GM21825 (cell line): ENCODE measurements around the gene CNNM3.

Experiments
- ATAC-seq: cut with Tn5 transposase; IDR thresholded peaks from one replicate; pipeline ENCODE4 v1.9.1; 2021; ENCODE audit warnings: mild to moderate bottlenecking, moderate library complexity; ENCODE audit not compliant: unreplicated experiment

Gene CNNM3

GRCh38 chr2:96874198-96874831 is 58.2 kb downstream of the CNNM3 start:
- peak; percentile 49 for ATAC-seq

GRCh38 chr2:96875498-96876268 is 59.6 kb downstream of the CNNM3 start:
- no peak for ATAC-seq

- ATAC-seq: no peak
These were observed 60.4 kb downstream of the CNNM3 start for GRCh38 chr2:96876269-96877041.

GRCh38 chr2:96877042-96877451 is 61.0 kb downstream of the CNNM3 start:
- ATAC-seq: no peak

- no peak for ATAC-seq
These were observed 61.6 kb downstream of the CNNM3 start for GRCh38 chr2:96877631-96878092.

GRCh38 chr2:96878171-96878570 is 62.1 kb downstream of the CNNM3 start:
- no peak for ATAC-seq

GRCh38 chr2:96878796-96879544 is 62.9 kb downstream of the CNNM3 start:
- no peak for ATAC-seq

GRCh38 chr2:96879545-96880040 is 63.5 kb downstream of the CNNM3 start:
- ATAC-seq: no peak

- ATAC-seq: no peak
These were observed 64.8 kb downstream of the CNNM3 start for GRCh38 chr2:96880891-96881273.

- no peak for ATAC-seq
These were observed 65.5 kb downstream of the CNNM3 start for GRCh38 chr2:96881349-96882195.

- ATAC-seq: no peak
These were observed 66.2 kb downstream of the CNNM3 start for GRCh38 chr2:96882230-96882629.

GRCh38 chr2:96882906-96883305 is 66.8 kb downstream of the CNNM3 start:
- no peak for ATAC-seq

- ATAC-seq: no peak
These were observed 67.2 kb downstream of the CNNM3 start for GRCh38 chr2:96883306-96883705.
